Gastroesophageal sphincter (tissue), 3 donors: Measurements from ENCODE around the gene MAML3.

ENCODE experiments used
- POLR2A ChIP-seq, 2 donors: fragments of 450-650 bp; IDR thresholded peaks; one replicate each; pipeline ENCODE4 v1.6.1; 2017; ENCODE audit warnings: antibody characterized with exemption in 2 of 2, mild to moderate bottlenecking in 2 of 2, moderate library complexity in 1 of 2
- POLR2AphosphoS5 ChIP-seq: sonication (generic); formaldehyde crosslinking; IDR thresholded peaks from one replicate; pipeline ENCODE4 v1.6.1; 2017; ENCODE audit warnings: antibody characterized with exemption
- TF ChIP-seq, protein P1 (sequence below), 4 experiments: fragments of 200-600 bp in 2 of 4; fragments of 450-650 bp in 2 of 4; sonication (generic) in 1 of 4; IDR thresholded peaks; one replicate each; pipeline ENCODE4 v1.5.1; 2017 to 2019; ENCODE audit warnings: antibody characterized with exemption in 4 of 4, mild to moderate bottlenecking in 2 of 4, moderate library complexity in 2 of 4

DNA sequence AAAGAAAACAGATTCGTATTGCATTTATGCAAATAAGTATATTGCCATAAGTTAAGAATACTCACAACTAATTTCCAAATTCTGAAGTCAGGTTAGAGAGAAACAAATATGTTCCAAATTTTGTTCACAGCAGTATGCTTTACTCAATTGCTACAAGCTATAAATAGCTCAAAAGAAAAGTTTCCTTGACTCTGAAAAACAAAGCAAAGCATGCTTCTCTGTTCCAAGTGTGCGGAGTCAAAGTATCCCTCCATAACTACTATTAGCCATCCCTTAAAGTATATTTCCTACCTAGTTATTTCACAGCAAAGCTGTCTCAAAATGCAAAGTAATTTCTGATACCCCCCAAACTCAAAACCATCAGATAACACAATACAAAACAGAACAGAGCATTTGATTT, 441.1 kb downstream of the MAML3 start:
- TF ChIP-seq, protein P1, sequence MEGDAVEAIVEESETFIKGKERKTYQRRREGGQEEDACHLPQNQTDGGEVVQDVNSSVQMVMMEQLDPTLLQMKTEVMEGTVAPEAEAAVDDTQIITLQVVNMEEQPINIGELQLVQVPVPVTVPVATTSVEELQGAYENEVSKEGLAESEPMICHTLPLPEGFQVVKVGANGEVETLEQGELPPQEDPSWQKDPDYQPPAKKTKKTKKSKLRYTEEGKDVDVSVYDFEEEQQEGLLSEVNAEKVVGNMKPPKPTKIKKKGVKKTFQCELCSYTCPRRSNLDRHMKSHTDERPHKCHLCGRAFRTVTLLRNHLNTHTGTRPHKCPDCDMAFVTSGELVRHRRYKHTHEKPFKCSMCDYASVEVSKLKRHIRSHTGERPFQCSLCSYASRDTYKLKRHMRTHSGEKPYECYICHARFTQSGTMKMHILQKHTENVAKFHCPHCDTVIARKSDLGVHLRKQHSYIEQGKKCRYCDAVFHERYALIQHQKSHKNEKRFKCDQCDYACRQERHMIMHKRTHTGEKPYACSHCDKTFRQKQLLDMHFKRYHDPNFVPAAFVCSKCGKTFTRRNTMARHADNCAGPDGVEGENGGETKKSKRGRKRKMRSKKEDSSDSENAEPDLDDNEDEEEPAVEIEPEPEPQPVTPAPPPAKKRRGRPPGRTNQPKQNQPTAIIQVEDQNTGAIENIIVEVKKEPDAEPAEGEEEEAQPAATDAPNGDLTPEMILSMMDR (IDR thresholded peaks at IDR 0.05) = no peak
- TF ChIP-seq POLR2AphosphoS5 = no peak
- TF ChIP-seq POLR2A (IDR thresholded peaks at IDR 0.05) = no peak
